Activated CD4-positive, alpha-beta T cell treated with anti-CD3 and anti-CD28 coated beads, Interleukin-2, Interleukin-4, amounts not matched to agents 100 ng/mL and 50 ng/mL, durations not matched to agents 16 hours and 8 hours (primary cell): ENCODE data around the gene PDGFC.

ENCODE experiments used
- DNase-seq: peaks from one replicate; pipeline ENCODE4 v3.0.0-alpha.2; 2020; ENCODE audit warnings: low spot score

The PDGFC gene

GRCh38 chr4:156829201-156829873 is 142.3 kb downstream of the PDGFC start:
- no peak for DNase-seq

GRCh38 chr4:156827519-156827918 is 144.1 kb downstream of the PDGFC start:
- no peak for DNase-seq

GRCh38 chr4:156825074-156825473 is 146.5 kb downstream of the PDGFC start:
- DNase-seq = no peak

- DNase-seq = no peak
Measured at GRCh38 chr4:156824451-156825060, 147.0 kb downstream of the PDGFC start.

- no peak for DNase-seq
Measured at GRCh38 chr4:156820931-156821330, 150.7 kb downstream of the PDGFC start.

- no peak for DNase-seq
Measured at GRCh38 chr4:156816360-156816755, 155.2 kb downstream of the PDGFC start.

- DNase-seq = no peak
Measured at GRCh38 chr4:156815717-156816359, 155.8 kb downstream of the PDGFC start.

- DNase-seq = no peak
Measured at GRCh38 chr4:156811963-156812362, 159.6 kb downstream of the PDGFC start.

GRCh38 chr4:156811286-156811685 is 160.3 kb downstream of the PDGFC start:
- no peak for DNase-seq

- DNase-seq = no peak
Measured at GRCh38 chr4:156805696-156806095, 165.9 kb downstream of the PDGFC start.

- DNase-seq = no peak
Measured at GRCh38 chr4:156803056-156803455, 168.5 kb downstream of the PDGFC start.

GRCh38 chr4:156800463-156800862 is 171.1 kb downstream of the PDGFC start:
- DNase-seq = no peak

GRCh38 chr4:156799121-156799589 is 172.4 kb downstream of the PDGFC start:
- DNase-seq = no peak

- no peak for DNase-seq
Measured at GRCh38 chr4:156798438-156798837, 173.2 kb downstream of the PDGFC start.

GRCh38 chr4:156797206-156797605 is 174.4 kb downstream of the PDGFC start:
- DNase-seq = no peak

- no peak for DNase-seq
Measured at GRCh38 chr4:156795727-156796126, 175.9 kb downstream of the PDGFC start.

GRCh38 chr4:156794863-156795262 is 176.7 kb downstream of the PDGFC start:
- DNase-seq = no peak

GRCh38 chr4:156792462-156793085 is 179.0 kb downstream of the PDGFC start:
- DNase-seq = no peak

- DNase-seq = no peak
Measured at GRCh38 chr4:156790866-156791265, 180.7 kb downstream of the PDGFC start.

- DNase-seq = no peak
Measured at GRCh38 chr4:156788782-156789181, 182.8 kb downstream of the PDGFC start.

- no peak for DNase-seq
Measured at GRCh38 chr4:156786713-156787112, 184.9 kb downstream of the PDGFC start.

- no peak for DNase-seq
Measured at GRCh38 chr4:156784970-156785369, 186.6 kb downstream of the PDGFC start.

GRCh38 chr4:156783966-156784365 is 187.6 kb downstream of the PDGFC start:
- DNase-seq = no peak
